GM21381 (cell line): ENCODE data around the gene NAA38.
"Not testable (repeated sequence)": the region's sequence is repeated elsewhere in the genome, so short reads cannot be mapped to it uniquely, and the experiment has no call there.

Source experiments
- ATAC-seq: cut with Tn5 transposase; IDR thresholded peaks from one replicate; pipeline ENCODE4 v1.9.1; 2021; ENCODE audit warnings: mild to moderate bottlenecking, moderate library complexity; ENCODE audit not compliant: unreplicated experiment

Gene NAA38

DNA sequence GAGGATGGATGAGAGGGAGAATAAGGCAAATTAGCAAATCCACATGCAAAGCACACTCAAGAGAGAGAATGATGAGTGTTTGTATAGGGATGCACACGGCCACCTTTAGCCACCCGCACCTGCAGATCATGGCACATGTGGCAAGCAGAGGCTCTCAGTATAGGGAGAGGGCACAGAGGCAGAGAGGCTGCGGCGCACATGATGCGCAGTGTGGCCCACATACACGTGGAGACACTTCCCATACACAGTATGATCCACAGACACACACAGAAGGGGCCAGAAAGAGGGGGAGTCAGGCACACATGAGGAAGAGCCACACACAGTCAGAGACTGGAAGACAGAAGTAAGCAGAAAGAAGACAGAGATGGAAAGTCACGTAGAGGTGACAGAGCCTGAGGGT, 24.7 kb upstream of the NAA38 start:
- no peak for ATAC-seq

DNA sequence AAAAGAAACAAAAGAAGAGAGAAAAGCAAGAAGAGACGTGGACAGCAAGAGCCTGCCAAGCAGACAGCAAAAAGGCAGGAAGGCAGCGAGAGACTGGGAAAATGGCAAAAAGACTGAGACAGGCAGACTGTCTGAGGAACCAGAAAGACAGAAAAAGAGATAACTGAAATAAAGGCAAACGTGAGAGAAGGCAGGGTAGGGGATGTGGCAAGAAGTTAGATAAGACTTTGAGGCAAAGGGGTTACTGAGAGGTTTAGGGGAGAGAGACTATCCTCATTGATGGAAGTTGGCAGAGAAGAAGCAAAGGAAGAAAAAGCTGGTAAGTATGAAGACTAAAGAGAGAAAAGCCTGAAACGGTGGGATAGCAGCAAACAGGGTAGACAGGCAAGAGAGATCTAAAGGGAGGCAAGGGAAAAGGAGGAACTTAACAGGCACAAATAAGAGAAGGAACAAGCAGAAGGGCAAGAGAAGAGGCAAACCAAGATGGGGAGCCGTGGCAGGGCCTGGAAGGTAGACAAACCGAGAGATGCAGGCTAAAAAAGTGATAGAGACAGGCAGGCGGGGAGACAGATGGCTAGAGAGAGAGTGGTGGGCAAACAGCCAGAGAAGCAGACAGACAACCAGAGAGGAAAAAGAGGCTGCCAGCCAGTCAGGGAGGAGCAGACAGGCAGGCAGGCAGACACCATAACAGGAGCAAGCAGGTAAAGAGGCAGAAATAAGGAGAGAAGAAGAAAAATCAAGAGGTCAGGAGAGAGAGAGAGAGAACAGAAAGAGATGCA, 24.1 kb upstream of the NAA38 start:
- ATAC-seq: no peak

DNA sequence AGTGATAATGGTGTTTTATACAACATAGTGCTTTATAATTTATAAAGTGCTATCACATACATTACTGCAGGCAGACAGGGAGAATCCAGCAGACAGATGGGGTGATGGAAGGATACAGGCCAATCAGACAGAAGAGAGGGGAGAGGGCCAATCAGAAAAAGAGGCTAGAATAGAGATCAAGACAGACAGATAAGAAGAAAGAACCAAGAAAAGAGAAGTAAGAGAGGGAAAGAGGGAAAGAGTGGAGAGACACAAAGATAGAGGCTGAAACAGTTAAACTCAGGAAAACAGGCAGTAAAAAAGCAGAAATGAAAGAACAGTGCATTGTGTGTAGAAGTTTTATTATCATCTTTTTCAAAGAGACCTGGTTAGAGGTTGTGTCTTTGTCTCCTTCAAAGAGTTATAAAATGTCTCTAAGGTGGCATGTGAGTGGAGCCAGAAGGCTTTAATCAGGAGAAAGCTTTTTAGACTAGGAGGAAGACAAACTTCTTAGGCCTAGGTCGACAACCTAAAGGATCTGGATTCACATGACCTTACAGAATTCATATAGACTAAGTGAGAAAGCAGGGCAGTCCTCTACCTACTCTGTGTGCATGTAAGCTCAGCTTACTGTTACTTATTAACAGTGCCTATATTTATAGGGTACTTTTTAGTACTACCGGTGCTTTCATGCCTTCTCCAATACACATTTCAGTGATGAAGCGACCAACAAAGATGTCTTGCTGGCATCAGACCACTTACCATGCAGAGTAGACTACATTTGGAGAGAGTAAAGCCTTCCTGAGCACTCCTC, 22.9 kb upstream of the NAA38 start:
- no peak for ATAC-seq

DNA sequence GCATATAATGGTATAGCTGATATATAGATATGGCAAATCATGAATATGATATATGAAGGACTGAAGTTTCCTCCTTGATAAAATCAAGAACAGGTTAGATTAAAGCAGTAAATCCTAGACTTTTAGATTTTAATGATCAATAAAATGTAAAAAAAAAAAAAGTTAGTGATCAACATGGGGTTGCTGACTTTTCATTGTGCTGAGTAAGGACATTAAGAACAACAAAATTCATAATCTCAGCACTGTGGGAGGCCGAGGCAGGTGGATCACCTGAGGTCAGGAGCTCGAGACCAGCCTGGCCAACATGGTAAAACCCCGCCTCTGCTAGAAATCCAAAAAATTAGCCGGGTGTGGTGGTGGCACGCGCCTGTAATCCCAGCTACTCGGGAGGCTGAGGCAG, 20.9 kb upstream of the NAA38 start:
- no peak for ATAC-seq

DNA sequence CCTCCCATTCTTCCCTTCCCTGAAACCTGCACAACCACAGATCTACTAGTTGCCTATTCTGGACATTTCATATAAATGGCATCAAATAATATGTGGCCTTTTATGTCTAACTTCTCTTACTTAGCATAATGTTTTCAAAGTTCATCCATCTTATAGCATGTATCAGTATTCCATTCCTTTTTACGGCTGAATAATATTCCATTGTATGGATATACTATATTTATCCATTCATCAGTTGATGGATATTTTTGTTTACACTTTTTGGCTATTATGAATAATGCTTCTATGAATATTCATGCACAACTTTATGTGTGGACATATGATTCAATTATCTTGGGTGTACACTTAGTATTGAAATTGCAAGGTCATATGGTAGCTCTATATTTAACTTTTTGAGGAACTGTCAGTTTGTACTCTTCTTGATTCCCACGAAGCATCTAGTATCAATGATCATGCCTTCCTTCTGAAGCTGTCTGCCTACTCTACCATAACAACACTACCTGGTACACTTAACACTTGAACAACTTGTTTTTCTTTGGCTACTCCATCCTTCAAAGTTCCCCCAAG, 18.5 kb upstream of the NAA38 start:
- ATAC-seq: no peak

DNA sequence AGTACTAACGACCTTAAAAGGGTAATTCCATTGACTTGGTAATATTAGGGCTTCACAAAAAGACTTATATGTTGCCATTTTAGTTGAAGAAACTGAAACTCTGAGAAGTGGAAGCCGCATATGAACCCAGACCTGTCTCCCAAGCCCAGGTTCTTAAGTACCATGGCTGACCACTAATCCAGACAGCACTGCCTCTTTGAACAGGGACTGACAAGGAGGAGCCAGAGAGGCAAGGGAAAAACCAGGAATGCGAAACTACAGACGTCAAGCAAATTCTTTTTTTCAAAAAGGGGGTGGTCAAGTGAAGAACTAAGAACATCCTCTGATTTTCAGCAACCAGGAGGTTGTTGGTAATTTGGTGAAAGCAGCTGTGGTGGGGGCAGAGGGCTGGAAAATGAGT, 15.7 kb upstream of the NAA38 start:
- ATAC-seq: no peak

DNA sequence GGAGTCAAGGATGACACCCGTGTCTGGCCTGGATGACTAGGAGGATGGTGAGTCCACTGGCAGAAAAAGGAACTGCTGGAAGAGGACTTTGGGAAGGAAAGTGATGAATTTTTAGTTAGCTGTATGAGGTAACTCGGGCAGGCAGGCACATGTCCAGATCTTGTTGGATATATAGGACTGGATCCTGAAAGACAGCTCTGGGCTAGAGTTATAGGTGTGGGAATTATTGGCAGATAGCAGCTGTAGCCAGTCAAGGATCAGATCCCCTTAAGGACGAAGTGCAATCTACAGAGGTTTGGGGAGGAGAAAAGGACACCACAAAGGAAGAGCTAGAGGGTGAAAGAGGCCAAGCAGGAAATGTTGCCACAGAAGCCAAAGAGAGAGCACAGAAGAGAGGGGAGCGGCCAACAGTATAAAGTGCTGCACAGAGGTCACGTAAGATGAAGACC, 10.5 kb upstream of the NAA38 start:
- ATAC-seq: no peak

DNA sequence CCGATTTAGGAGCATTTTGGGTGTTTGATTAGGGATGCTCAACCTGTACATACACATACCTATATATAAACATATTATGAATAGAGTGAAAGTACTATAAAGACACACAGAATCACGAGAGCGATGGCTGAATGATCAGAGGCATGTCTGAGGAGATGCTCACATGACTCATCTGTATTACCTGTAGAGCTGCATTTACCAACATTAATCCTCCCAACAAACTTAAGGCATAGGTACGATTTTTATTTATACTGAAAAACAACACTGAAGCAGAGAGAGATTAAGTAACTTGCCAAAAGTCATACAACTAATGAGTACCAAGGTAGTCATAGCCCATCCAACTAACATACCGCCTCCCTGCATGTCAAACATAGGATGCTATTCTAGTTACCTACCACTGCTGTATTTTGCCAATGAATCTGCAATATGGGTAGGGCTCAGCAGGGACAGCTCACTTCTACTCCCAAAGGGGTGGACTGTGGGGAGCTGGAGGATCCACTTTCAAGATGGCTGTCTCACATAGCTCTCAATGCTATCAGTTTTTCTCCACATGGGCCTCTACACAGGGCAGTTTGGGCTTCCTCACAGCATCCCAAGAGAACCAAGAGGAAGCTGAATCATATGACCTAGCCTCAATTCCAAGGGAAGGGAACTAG, 7.8 kb upstream of the NAA38 start:
- no peak for ATAC-seq

DNA sequence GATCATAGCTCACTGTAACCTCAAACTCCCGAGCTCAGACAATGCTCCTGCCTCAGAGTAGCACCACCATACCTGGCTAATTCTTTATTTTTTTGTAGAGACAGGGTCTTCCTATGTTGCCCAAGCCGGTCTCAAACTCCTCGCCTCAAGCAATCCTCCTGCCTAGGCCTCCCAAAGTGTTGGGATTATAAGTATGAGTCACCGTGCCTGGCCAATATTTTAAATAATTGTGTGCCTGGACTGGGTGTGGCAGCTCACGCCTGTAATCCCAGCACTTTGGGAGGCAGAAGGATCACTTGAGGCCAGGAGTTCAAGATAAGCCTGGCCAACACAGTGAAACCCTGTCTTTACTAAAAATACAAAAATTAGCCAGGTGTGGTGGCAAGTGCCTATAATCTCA, 7.0 kb upstream of the NAA38 start:
- not testable (repeated sequence) for ATAC-seq

DNA sequence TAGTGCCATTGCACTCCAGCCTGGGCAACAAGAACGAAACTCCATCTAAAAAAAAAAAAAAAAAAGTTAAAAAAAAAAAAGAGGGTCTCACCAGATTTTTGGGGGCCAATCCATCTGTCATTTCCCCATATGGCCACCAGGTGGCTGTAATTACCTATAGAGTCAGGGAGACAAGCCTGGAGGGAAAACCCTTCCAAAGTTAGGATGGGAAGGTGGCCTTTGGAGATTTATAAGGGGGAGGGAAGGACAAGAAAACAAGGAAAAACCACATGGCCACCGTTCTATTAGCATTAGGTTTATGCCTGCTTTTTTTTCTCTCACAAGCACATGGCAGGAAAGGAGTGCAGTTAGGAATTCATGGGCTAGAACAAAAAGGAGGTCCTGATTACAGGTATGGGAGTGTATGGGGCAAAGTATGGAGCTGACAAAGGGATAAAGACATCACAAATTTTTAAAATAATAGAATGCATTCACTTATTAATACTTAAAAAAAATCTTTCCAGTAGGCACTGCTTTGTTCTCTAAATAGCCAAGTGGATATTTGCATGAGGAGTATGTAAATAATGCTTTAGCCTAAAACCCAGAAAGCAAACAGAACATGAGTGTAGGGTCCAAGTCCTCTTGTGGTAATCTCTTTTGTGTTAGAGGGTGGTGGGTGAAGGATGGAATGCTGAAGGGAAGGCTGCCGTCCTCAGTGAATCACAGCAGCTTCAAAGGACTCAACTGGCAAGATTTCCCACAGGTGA, 5.5 kb upstream of the NAA38 start:
- no peak for ATAC-seq

DNA sequence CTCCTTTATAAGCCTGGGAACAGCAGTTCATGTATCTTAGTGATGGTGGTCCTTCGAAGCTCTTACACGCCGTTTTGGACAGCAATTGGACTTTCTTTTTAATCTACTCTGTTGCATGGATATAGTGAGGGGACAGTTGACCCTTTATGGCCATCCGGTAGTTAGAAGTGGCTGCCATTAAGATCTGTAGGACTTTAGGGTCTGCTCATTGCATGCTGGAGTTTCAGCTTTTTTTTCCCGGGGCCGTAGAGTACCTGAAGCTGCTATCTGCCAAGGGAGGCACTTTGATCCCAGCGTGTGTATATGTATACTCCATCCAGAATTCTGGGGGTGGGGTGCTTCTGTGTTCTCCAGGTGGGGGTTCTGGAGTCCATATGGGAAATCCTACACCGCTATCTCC, 1.7 kb upstream of the NAA38 start:
- ATAC-seq: no peak

DNA sequence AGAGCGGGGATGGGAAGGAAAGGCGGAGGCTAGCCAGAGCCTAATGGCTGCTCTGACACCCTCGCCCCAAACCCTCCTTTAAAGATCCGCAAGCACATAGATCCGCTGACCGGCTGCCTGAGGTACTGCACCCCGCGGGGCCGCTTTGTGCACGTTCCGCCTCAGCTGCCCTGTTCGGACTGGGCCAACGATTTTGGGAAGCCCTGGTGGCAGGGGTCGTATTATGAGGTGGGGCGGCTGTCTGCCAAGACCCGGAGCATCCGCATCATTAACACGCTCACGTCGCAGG, 1.1 kb upstream of the NAA38 start:
- ATAC-seq: no peak

DNA sequence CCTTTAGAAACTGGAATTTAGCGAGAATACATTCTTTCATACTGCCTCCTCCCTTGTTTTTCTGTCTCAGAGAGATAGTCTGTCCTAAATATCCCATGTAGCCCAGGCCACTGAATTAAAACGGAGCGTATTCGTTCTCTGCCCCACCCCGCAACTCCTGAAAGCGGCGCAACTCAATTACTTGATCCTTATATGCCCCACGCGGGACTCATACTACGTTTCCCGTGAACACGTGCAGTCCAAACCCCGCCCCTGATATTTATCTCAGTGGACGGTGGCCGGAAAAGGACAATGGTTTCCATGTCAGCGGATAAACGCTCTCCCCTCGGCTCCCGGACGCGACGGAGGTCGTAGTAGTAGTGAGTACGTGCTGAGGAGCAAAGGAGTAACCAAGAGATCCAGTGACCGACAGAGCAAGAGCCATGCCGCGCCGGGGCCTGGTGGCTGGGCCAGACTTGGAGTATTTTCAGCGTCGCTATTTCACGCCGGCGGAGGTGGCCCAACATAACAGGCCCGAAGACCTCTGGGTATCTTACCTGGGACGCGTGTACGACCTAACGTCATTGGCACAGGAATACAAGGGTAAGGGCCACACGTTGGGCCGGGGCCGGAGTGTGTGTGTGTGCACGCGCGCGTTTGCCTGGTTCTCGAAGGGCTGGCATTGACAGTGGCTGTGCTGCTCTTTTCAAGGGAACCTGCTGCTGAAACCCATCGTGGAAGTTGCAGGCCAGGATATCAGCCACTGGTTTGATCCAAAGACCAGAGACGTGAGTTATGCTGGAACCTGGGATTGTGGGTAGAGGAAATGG, 558 bp upstream of the NAA38 start, which contains the start of gene CYB5D1:
CYB5D1 (plus strand) TSS at position 291 of the 809 bp plus-strand sequence; CDS start at position 423, 132 bp downstream.
- peak; percentile 27 for ATAC-seq

DNA sequence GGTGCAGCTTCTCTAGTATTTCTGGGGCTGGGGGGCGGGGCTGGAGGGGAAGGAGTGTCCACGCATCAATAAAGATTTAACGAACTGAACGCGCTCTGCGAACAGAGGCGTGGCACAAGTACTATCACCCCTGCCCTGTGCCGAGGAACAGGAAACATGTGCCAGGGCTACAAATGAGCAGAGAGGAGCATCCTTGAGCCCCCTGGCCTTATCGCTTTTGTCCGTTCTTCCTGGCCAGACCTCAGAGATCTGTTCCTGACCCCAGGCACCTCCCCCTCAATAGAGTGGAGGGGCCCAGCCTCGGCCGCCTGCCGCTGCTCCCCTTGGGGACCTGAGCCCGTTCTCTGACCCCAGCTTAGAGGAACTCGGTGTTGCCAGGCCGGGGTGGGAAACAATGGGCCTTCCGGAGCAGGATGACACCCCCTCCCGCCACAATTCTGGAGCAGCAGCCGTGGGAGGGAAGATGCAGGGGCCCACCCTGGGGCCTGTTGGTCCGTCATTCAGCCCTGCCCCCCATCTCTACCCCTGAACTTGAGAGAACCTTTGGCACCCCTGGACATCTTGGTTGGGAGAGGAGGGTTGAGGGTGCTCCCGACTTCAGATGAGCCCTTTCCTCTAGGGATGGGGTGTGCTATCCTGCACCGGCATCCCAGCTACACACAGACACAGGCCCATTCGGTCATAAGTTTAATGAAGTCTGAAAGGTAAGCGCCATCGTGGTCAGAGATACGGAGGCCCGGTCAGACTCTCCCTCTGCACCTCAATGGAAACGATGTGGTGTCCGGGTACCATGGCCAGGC, 1.1 kb downstream of the NAA38 start:
- ATAC-seq: no peak

DNA sequence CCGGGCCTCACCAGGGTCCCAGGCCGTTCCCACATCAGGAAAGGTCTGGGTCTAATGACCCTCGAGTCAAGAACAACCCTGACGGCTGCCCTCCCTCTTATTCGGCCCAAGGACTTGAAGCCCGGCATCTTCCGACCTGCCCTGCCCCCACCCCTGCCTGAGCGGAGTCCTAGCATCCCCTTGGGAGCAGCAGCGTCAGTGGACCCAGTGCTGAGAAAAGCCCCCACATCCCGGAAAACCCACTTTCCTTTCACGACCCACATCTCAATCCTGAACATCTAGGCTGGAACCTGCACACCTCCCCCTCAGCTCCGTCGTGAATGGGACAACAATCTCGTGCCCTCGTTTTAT, 1.7 kb downstream of the NAA38 start:
- no peak for ATAC-seq

DNA sequence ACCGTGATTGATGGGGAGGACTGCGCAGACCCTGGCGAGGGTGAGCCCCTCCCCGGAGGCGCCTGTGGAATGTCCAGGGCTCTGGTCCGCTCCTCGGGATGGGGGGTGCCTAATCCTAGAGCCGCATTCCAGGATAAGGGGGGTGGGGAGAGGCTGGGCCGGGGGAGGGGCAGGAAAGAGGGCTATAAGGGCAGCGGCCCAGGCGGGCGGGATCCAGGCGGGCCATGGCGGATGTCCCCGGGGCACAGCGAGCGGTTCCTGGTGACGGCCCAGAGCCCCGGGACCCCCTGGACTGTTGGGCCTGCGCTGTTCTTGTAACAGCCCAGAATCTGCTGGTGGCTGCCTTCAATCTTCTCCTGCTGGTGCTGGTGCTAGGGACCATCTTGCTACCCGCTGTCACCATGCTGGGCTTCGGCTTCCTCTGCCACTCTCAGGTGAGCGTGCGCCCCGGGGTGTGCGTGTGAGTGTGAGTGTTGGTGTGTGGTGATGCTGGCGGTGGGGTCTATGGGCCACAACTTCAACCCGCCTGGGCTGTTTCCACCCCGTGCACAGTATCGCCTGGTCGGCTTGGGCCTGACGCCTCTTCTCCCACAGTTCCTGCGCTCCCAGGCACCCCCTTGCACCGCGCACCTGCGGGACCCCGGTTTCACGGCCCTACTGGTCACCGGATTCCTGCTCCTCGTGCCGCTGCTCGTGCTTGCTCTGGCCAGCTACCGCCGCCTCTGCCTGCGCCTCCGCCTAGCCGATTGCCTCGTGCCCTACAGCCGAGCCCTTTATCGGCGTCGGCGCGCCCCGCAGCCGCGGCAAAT, 2.3 kb downstream of the NAA38 start, which contains the start of gene TMEM88:
TMEM88 (plus strand) TSS at position 216 of the 809 bp plus-strand sequence; CDS start at position 225, 9 bp downstream.
- no peak for ATAC-seq

DNA sequence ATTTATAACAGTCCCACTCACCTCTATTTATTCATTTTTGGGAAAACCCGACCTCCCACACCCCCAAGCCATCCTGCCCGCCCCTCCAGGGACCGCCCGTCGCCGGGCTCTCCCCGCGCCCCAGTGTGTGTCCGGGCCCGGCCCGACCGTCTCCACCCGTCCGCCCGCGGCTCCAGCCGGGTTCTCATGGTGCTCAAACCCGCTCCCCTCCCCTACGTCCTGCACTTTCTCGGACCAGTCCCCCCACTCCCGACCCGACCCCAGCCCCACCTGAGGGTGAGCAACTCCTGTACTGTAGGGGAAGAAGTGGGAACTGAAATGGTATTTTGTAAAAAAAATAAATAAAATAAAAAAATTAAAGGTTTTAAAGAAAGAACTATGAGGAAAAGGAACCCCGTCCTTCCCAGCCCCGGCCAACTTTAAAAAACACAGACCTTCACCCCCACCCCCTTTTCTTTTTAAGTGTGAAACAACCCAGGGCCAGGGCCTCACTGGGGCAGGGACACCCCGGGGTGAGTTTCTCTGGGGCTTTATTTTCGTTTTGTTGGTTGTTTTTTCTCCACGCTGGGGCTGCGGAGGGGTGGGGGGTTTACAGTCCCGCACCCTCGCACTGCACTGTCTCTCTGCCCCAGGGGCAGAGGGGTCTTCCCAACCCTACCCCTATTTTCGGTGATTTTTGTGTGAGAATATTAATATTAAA, 3.1 kb downstream of the NAA38 start:
- ATAC-seq: no peak

DNA sequence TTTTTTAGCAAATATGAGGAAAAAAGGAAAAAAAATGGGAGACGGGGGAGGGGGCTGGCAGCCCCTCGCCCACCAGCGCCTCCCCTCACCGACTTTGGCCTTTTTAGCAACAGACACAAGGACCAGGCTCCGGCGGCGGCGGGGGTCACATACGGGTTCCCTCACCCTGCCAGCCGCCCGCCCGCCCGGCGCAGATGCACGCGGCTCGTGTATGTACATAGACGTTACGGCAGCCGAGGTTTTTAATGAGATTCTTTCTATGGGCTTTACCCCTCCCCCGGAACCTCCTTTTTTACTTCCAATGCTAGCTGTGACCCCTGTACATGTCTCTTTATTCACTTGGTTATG, 3.7 kb downstream of the NAA38 start:
- ATAC-seq: no peak
